Measurements from ENCODE around the gene DSCAM. TPM values are rescaled to one million over a fixed set of nuclear protein-coding genes. Genes with fewer than 3 reads are reported as not detected.

DSCAM gene
- total RNA-seq, 1 experiment from 2014 or later = not detected

- no peak overlapping the region for H3K4me3 ChIP-seq (replicated peaks in 1 of 2; ENCODE audit: low read depth in 1 of 2, low read length in 2 of 2)
- H4K20me1 ChIP-seq (ENCODE audit: insufficient read depth) = no peaks in the 10 kb centered on the region
- ChIA-PET CTCF (no interaction called here), RAD21 (ENCODE audit: low non-redundant PET in 1 of 2, low total read pairs in 2 of 2, uncharacterized antibody in 2 of 2, unreplicated experiment in 2 of 2) (no interaction called here), POLR2A (no interaction called here)
- H3K4me1 ChIP-seq (ENCODE audit: control insufficient read depth in 1 of 2, insufficient read depth in 2 of 2, low read length in 2 of 2) = no peaks in the 10 kb centered on the region
- H3K9me3 ChIP-seq (ENCODE audit: control insufficient read depth in 1 of 2, insufficient read depth in 1 of 2, low read depth in 1 of 2, low read length in 2 of 2) = peaks cover 9 to 55% of the 10 kb centered on the region in 2 experiments; a peak in 2 of 4 replicates
- no peak overlapping the region for H3K9ac ChIP-seq (ENCODE audit: low read length)
- no TSS peak for BruUV-seq (replicated peaks)
- H3K36me3 ChIP-seq (ENCODE audit: control insufficient read depth in 1 of 2, insufficient read depth in 2 of 2, low read length in 2 of 2) = no peaks in the 10 kb centered on the region
- no peak for DNase-seq (ENCODE audit: low read depth, low spot score)
- H3K27ac ChIP-seq (ENCODE audit: low read depth, low read length) = no peak overlapping the region
- TF ChIP-seq CBX3 (IDR thresholded peaks at IDR 0.05; ENCODE audit: low read depth) = no peak
- no peak for TF ChIP-seq CTCF (IDR thresholded peaks at IDR 0.05 in 2 of 3, conservative IDR thresholded peaks at IDR 0.05 in 1 of 3; ENCODE audit: borderline replicate concordance in 1 of 3, insufficient read depth in 1 of 3, low read depth in 2 of 3, low read length in 2 of 3)
- TF ChIP-seq ATF3 (IDR thresholded peaks at IDR 0.05) = no peak
- no peaks in the 10 kb centered on the region for H3K27me3 ChIP-seq (ENCODE audit: insufficient read depth, low read length)
- ATAC-seq = no peak
- no peak overlapping the region for H2AFZ ChIP-seq (ENCODE audit: low read depth, low read length, poor library complexity, severe bottlenecking)
- H3K9me2 ChIP-seq (ENCODE audit: insufficient read depth) = no peaks in the 10 kb centered on the region
- no peaks in the 10 kb centered on the region for H3K79me2 ChIP-seq (ENCODE audit: insufficient read depth, low read length)
- H3K4me2 ChIP-seq (ENCODE audit: low read length) = no peak overlapping the region
- intact Hi-C loops (cut with micrococcal nuclease) = no loop called here
Observed at GRCh38 chr21:40647706-40648105, 199.3 kb downstream of the DSCAM start.

GRCh38 chr21:40646651-40647050, 200.3 kb downstream of the DSCAM start:
- ChIA-PET POLR2A (no interaction called here), CTCF (no interaction called here), RAD21 (ENCODE audit: low non-redundant PET in 1 of 2, low total read pairs in 2 of 2, uncharacterized antibody in 2 of 2, unreplicated experiment in 2 of 2) (no interaction called here)
- Histone ChIP-seq H3K27ac (ENCODE audit: low read depth, low read length) (no peak overlapping the region), H3K4me3 (replicated peaks in 1 of 2; ENCODE audit: low read depth in 1 of 2, low read length in 2 of 2) (no peak overlapping the region), H4K20me1 (ENCODE audit: insufficient read depth) (no peaks in the 10 kb centered on the region), H3K4me1 (ENCODE audit: control insufficient read depth in 1 of 2, insufficient read depth in 2 of 2, low read length in 2 of 2) (no peaks in the 10 kb centered on the region), H3K9me2 (ENCODE audit: insufficient read depth) (no peaks in the 10 kb centered on the region), H3K4me2 (ENCODE audit: low read length) (no peak overlapping the region), H3K27me3 (ENCODE audit: insufficient read depth, low read length) (no peaks in the 10 kb centered on the region), H3K36me3 (ENCODE audit: control insufficient read depth in 1 of 2, insufficient read depth in 2 of 2, low read length in 2 of 2) (no peaks in the 10 kb centered on the region), H3K79me2 (ENCODE audit: insufficient read depth, low read length) (no peaks in the 10 kb centered on the region), H2AFZ (ENCODE audit: low read depth, low read length, poor library complexity, severe bottlenecking) (no peak overlapping the region), H3K9me3 (ENCODE audit: control insufficient read depth in 1 of 2, insufficient read depth in 1 of 2, low read depth in 1 of 2, low read length in 2 of 2) (peaks cover 12 to 48% of the 10 kb centered on the region in 2 experiments; a peak in 2 of 4 replicates), H3K9ac (ENCODE audit: low read length) (no peak overlapping the region)
- intact Hi-C loops (cut with micrococcal nuclease) = no loop called here
- no TSS peak for BruUV-seq (replicated peaks)
- ATAC-seq = no peak
- no peak for TF ChIP-seq SRF (IDR thresholded peaks at IDR 0.05; ENCODE audit: low read depth)
- no peak for TF ChIP-seq EZH2 (IDR thresholded peaks at IDR 0.05)
- no peak for TF ChIP-seq POLR2A (IDR thresholded peaks at IDR 0.05; ENCODE audit: borderline replicate concordance, extremely low read depth, insufficient read depth, insufficient read length)
- TF ChIP-seq ZFX (IDR thresholded peaks at IDR 0.05) = no peak
- no peak for TF ChIP-seq YY1 (IDR thresholded peaks at IDR 0.05; ENCODE audit: extremely low read depth, insufficient replicate concordance, low read depth, low read length)
- no peak for TF ChIP-seq ATF3 (IDR thresholded peaks at IDR 0.05)
- no peak for TF ChIP-seq SP1 (IDR thresholded peaks at IDR 0.05; ENCODE audit: low read depth)
- TF ChIP-seq MAX (IDR thresholded peaks at IDR 0.05) = no peak
- no peak for TF ChIP-seq JUND (IDR thresholded peaks at IDR 0.05)
- TF ChIP-seq TCF7L2 (IDR thresholded peaks at IDR 0.05; ENCODE audit: borderline replicate concordance, extremely low read depth, insufficient read depth, insufficient read length) = no peak
- no peak for TF ChIP-seq CBX3 (IDR thresholded peaks at IDR 0.05; ENCODE audit: low read depth)
- no peak for TF ChIP-seq ELF1 (IDR thresholded peaks at IDR 0.05; ENCODE audit: borderline replicate concordance, low read depth)
- TF ChIP-seq EZH2phosphoT487 (IDR thresholded peaks at IDR 0.05; ENCODE audit: borderline replicate concordance) = no peak
- TF ChIP-seq FOSL1 (IDR thresholded peaks at IDR 0.05; ENCODE audit: low read depth) = no peak
- no peak for TF ChIP-seq CEBPB (IDR thresholded peaks at IDR 0.05; ENCODE audit: low read depth)
- TF ChIP-seq EGR1 (IDR thresholded peaks at IDR 0.05; ENCODE audit: low read depth) = no peak
- TF ChIP-seq ZNF274 (IDR thresholded peaks at IDR 0.05; ENCODE audit: low read depth, low read length) = no peak
- no peak for DNase-seq (ENCODE audit: low read depth, low spot score)

Data from HCT116 (cell line).